Measurements from ENCODE around the gene XKR3.

Gene XKR3

DNA sequence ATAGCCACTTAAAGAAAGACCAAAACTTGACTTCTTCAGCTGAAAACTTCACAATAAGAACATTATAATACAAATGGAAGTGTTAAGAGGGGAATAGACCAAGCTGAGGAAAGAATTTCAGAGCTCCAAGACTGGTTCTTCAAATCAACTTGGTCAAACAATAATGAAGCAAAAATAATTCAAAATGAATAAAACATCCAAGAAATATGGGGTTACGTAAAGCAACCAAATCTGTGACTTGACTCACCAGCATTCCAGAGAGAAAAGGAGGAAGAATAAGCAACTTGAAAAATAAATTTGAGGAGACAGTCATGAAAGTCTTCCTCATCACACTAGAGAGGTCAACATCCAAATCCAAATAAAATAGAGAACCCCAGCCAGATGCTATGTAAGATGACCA lies 31.4 kb downstream of the XKR3 start:
- no peak overlapping the region for H3K4me3 ChIP-seq (replicated peaks in 1 of 2; ENCODE audit: low read depth in 2 of 2, low read length in 2 of 2)
- DNase-seq (ENCODE audit: low read depth in 2 of 2), result no peak
- TF ChIP-seq, protein P1, sequence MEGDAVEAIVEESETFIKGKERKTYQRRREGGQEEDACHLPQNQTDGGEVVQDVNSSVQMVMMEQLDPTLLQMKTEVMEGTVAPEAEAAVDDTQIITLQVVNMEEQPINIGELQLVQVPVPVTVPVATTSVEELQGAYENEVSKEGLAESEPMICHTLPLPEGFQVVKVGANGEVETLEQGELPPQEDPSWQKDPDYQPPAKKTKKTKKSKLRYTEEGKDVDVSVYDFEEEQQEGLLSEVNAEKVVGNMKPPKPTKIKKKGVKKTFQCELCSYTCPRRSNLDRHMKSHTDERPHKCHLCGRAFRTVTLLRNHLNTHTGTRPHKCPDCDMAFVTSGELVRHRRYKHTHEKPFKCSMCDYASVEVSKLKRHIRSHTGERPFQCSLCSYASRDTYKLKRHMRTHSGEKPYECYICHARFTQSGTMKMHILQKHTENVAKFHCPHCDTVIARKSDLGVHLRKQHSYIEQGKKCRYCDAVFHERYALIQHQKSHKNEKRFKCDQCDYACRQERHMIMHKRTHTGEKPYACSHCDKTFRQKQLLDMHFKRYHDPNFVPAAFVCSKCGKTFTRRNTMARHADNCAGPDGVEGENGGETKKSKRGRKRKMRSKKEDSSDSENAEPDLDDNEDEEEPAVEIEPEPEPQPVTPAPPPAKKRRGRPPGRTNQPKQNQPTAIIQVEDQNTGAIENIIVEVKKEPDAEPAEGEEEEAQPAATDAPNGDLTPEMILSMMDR (IDR thresholded peaks at IDR 0.05; ENCODE audit: low read depth, low read length), result no peak

DNA sequence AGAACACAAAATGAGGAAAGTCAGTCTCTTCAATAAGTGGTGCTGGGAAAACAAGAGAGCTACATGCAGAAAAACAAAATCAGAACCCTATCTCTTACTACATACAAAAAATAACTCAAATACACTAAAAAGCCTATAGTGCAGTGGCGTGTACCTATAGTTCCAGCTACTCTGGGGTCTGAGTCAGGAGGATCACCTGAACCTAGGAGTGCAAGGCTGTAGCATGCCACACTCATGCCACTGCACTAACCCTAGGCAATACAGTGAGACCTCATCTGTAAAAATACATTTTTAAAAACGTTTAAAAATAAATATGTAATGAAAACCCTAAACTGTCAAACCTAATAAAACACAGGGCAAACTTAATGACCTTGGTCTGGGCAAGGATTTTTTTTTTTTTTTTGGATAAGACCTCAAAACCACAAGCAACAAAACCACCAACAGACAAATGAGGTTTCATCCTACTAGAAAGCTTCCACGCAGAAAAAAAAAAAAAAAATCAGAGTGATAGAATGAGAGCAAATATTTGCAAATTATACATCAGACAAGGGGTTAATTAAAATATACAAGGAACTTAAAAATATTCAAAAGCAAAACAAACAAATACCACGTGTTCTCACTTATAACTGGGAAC lies 35.2 kb downstream of the XKR3 start:
- no peak overlapping the region for H3K4me3 ChIP-seq (replicated peaks in 1 of 2; ENCODE audit: low read depth in 2 of 2, low read length in 2 of 2)
- DNase-seq (ENCODE audit: low read depth in 2 of 2), result no peak
- TF ChIP-seq, protein P1 (IDR thresholded peaks at IDR 0.05; ENCODE audit: low read depth, low read length), result no peak

DNA sequence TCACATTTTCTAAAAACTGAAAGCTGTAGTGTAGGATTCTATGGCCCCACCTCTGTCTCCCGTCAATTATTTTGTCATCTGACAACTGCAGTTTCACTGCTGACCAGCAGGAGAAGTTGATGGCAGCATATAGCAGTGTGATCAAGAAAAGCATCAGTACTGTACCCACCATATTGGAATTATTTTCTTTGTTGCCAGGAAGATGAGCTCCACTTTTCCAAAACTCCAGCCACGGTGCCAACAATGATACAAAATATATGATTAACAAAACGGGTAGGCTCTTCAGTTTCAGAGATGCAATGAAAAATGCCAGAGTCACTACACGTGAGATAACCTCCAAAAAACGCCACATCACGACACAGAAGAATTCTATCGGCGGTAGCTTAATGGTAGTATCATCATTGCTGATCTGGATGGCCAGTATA lies 41.3 kb downstream of the XKR3 start:
- no peak overlapping the region for H3K4me3 ChIP-seq (replicated peaks in 1 of 2; ENCODE audit: low read depth in 2 of 2, low read length in 2 of 2)
- TF ChIP-seq, protein P1 (IDR thresholded peaks at IDR 0.05; ENCODE audit: low read depth, low read length), result peak; percentile 48
- DNase-seq (ENCODE audit: low read depth in 2 of 2), result peak in 1 of 2 donors; percentile 3

DNA sequence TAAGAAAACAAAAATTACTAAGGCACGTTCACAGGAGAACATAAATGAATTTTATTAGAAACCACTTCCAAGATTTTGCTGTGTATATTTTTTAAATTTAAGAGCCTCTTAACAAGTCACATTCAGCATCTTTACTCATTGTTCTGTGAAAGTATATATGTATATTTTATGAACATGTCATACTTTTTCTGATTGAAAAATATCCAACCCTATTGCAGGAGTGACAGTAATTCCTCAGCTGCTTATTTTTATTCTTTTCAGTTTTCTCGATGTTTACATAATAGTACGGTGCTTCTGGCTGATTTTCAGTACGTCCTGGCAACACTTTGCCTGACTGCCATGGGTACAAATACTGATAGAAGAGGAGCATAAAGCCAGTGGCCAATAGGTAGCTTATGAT lies 41.8 kb downstream of the XKR3 start:
- DNase-seq (ENCODE audit: low read depth in 2 of 2), result no peak
- TF ChIP-seq, protein P1 (IDR thresholded peaks at IDR 0.05; ENCODE audit: low read depth, low read length), result no peak
- H3K4me3 ChIP-seq (replicated peaks in 1 of 2; ENCODE audit: low read depth in 2 of 2, low read length in 2 of 2), result no peak overlapping the region

DNA sequence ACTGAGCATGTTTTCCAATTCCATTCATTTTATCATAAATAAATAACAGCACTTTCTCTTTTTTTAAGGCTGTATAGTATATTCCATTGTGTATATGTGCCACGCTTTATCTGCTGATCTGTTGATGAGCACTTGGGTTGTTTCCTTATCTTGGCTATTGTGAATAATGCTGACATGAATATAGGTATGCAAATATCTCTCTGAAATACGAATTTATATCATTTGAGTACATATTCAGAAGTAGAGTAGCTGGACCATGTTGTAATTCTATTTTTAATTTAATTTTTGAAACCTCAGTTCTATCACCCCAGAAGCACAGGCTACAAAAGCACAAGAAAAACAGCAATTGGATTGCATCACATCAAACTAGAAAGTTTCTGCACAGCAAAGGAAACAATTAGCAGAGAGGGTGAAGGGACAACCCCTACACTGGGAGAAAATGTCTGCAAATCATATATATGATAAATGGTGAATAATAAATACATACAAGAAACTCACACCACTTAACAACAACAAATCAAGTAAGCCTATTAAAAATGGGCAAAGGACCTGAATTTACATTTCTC lies 43.4 kb downstream of the XKR3 start:
- no peak for DNase-seq (ENCODE audit: low read depth in 2 of 2)
- TF ChIP-seq, protein P1 (IDR thresholded peaks at IDR 0.05; ENCODE audit: low read depth, low read length), result no peak
- H3K4me3 ChIP-seq (replicated peaks in 1 of 2; ENCODE audit: low read depth in 2 of 2, low read length in 2 of 2), result no peak overlapping the region

DNA sequence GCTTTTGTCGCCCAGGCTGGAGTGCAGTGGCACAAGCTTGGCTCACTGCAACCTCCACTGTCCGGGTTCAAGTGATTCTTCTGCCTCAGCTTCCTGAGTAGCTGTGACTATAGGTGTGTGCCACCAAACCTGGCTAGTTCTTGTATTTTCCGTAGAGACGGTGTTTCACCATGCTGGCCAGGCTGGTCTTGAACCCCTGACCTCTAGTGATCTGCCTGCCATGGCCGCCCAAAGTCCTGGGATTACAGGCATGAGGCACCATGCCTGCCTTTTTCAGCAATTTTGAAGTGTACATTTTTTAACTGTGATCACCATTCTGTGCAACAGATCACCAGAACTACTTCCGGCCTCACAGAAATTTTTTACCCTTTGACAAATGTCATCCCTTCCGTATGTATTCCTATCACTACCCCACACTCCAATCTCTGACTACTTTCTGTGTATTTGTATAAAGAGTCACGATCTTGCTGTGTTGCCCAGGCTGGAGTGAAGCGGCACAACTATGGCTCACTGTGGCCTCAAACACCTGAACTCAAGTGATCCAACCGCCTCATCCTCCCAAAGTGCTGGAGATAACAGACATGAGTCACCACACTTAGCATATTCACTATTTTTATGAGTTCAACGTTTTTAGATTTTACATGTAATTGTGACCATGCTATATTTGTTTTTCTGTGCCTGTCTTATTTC lies 44.0 kb downstream of the XKR3 start:
- no peak overlapping the region for H3K4me3 ChIP-seq (replicated peaks in 1 of 2; ENCODE audit: low read depth in 2 of 2, low read length in 2 of 2)
- TF ChIP-seq, protein P1 (IDR thresholded peaks at IDR 0.05; ENCODE audit: low read depth, low read length), result no peak
- no peak for DNase-seq (ENCODE audit: low read depth in 2 of 2)

Measured in cardiac fibroblast (primary cell).